Type B pancreatic cell (in vitro differentiated cells): ENCODE measurements around the gene LPCAT1. TPM values are rescaled to one million over a fixed set of nuclear protein-coding genes. Genes with fewer than 3 reads are reported as not detected.

ENCODE experiments used
- DNase-seq: peaks from one replicate; pipeline ENCODE4 v3.0.0; 2021; ENCODE audit warnings: mixed read lengths; ENCODE audit not compliant: unreplicated experiment; ENCODE audit errors: extremely low spot score
- H3K27ac Mint-ChIP-seq: 2 replicates; pipeline ENCODE4 v1.8.0; 2021; ENCODE audit warnings: mild to moderate bottlenecking, mixed read lengths
- H3K27me3 Mint-ChIP-seq: 2 replicates; pipeline ENCODE4 v1.8.0; 2021; ENCODE audit warnings: mixed read lengths
- H3K36me3 Mint-ChIP-seq: 2 replicates; pipeline ENCODE4 v1.8.0; 2021; ENCODE audit warnings: mixed read lengths
- H3K4me1 Mint-ChIP-seq: one replicate; pipeline ENCODE4 v1.8.0; 2021; ENCODE audit warnings: mixed read lengths; ENCODE audit not compliant: unreplicated experiment
- H3K4me3 Mint-ChIP-seq: 2 replicates; pipeline ENCODE4 v1.8.0; 2021; ENCODE audit warnings: mild to moderate bottlenecking, mixed read lengths
- H3K9me3 Mint-ChIP-seq: 2 replicates; pipeline ENCODE4 v1.8.0; 2021; ENCODE audit warnings: mixed read lengths
- total RNA-seq: library from RNA; stranded (reverse); gene quantifications from 2 replicates; pipeline ENCODE4 v1.2.1, GENCODE V29; 2021; ENCODE audit warnings: low replicate concordance
- TF ChIP-seq, protein P1 (sequence below): fragments of 200-600 bp; sonication (generic); conservative IDR thresholded peaks from 2 replicates; pipeline ENCODE4 v1.5.0; 2021; ENCODE audit warnings: antibody characterized with exemption, mild to moderate bottlenecking

Gene LPCAT1
- total RNA-seq, 1 donor from 2014 or later, result 91.6 TPM

DNA sequence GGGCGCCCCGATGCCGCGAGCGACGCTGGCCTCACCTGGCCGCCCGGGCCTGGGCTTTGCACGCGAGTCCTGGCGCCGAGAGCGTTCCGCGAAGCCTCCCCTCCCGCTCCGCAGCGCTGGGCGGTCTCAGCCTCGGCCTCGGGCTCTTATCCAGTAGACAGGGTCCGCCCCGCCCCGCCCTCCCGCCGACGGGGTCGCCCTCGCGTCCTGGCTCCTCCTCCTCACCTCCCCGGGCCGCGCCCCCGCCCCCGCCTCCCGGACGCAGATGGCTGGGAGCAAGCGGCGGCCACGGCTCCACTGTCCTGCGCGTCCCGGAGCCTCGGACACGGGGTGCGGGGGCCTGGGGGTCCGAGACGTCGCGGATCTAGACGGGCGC is 78.5 kb downstream of the LPCAT1 start, which contains the start of gene SLC6A3:
TSS of gene SLC6A3 (minus strand) at position 128 of the 376 bp plus-strand sequence. CDS start 2,243 bp downstream, outside the sequence.
- TF ChIP-seq, protein P1, sequence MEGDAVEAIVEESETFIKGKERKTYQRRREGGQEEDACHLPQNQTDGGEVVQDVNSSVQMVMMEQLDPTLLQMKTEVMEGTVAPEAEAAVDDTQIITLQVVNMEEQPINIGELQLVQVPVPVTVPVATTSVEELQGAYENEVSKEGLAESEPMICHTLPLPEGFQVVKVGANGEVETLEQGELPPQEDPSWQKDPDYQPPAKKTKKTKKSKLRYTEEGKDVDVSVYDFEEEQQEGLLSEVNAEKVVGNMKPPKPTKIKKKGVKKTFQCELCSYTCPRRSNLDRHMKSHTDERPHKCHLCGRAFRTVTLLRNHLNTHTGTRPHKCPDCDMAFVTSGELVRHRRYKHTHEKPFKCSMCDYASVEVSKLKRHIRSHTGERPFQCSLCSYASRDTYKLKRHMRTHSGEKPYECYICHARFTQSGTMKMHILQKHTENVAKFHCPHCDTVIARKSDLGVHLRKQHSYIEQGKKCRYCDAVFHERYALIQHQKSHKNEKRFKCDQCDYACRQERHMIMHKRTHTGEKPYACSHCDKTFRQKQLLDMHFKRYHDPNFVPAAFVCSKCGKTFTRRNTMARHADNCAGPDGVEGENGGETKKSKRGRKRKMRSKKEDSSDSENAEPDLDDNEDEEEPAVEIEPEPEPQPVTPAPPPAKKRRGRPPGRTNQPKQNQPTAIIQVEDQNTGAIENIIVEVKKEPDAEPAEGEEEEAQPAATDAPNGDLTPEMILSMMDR, result no peak
- Mint-ChIP-seq H3K9me3 (no peaks in the 10 kb centered on the region), H3K4me3 (peak within 1 kb of the TSS; percentile 74), H3K27ac (no peak within 1 kb of the TSS), H3K4me1 (no peaks in the 10 kb centered on the region), H3K36me3 (no peaks in the 10 kb centered on the region), H3K27me3 (peaks cover 86% of the 10 kb centered on the region)
- peak; percentile 80 for DNase-seq

- DNase-seq, result peak; percentile 64
- Mint-ChIP-seq H3K4me3 (peak overlapping the region; percentile 74), H3K4me1 (no peaks in the 10 kb centered on the region), H3K27ac (no peak overlapping the region), H3K27me3 (peaks cover 85% of the 10 kb centered on the region), H3K9me3 (no peaks in the 10 kb centered on the region), H3K36me3 (no peaks in the 10 kb centered on the region)
- TF ChIP-seq, protein P1, result no peak
Observed at GRCh38 chr5:1444361-1445189, 79.2 kb downstream of the LPCAT1 start.

- H3K4me3 Mint-ChIP-seq, result peak overlapping the region; percentile 68
- H3K36me3 Mint-ChIP-seq, result no peaks in the 10 kb centered on the region
- H3K27ac Mint-ChIP-seq, result no peak overlapping the region
- TF ChIP-seq, protein P1, result no peak
- no peaks in the 10 kb centered on the region for H3K4me1 Mint-ChIP-seq
- H3K9me3 Mint-ChIP-seq, result no peaks in the 10 kb centered on the region
- peaks cover 80% of the 10 kb centered on the region for H3K27me3 Mint-ChIP-seq
- peak; percentile 36 for DNase-seq
Observed at GRCh38 chr5:1443991-1444360, 79.8 kb downstream of the LPCAT1 start.

GRCh38 chr5:1443171-1443570 is 80.6 kb downstream of the LPCAT1 start:
- TF ChIP-seq, protein P1, result no peak

GRCh38 chr5:1442222-1443145 is 81.3 kb downstream of the LPCAT1 start:
- no peaks in the 10 kb centered on the region for H3K4me1 Mint-ChIP-seq
- TF ChIP-seq, protein P1, result no peak
- H3K9me3 Mint-ChIP-seq, result no peaks in the 10 kb centered on the region
- DNase-seq, result no peak
- H3K27me3 Mint-ChIP-seq, result peaks cover 80% of the 10 kb centered on the region
- H3K27ac Mint-ChIP-seq, result no peak overlapping the region
- no peaks in the 10 kb centered on the region for H3K36me3 Mint-ChIP-seq
- no peak overlapping the region for H3K4me3 Mint-ChIP-seq

More at GRCh38 chr5:1443171-1443570, 80.6 kb downstream of the LPCAT1 start:
- DNase-seq, result peak; percentile 32
- Mint-ChIP-seq H3K36me3 (no peaks in the 10 kb centered on the region), H3K27ac (no peak overlapping the region), H3K4me1 (no peaks in the 10 kb centered on the region), H3K9me3 (no peaks in the 10 kb centered on the region), H3K27me3 (peaks cover 80% of the 10 kb centered on the region), H3K4me3 (no peak overlapping the region)
